ENCODE results near the gene UBE2I.

The UBE2I gene

DNA sequence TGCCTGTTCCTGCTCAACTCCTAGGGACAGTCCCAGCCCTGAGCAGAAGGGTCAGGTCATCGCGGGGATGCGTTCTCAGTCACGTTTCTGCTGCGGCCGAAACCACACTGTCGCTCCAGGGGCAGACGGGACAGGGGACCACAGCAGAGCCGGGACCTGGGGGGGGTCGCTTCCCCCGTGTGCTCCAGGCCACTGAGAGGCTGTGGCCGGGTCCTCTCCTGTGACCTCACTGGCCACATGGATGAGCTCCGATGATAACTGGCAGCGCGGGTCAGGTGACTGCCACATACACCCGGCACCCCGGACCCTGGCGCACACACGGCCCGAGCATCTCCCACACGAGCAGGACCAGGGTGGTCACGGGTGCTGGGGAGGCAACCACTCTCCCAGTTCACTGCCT, 55.1 kb downstream of the UBE2I start:
- no peak for TF ChIP-seq CTCF (IDR thresholded peaks at IDR 0.05; ENCODE audit: insufficient read depth, low read depth, low read length, missing control alignments)

GRCh38 chr16:1366060-1366711, 56.8 kb downstream of the UBE2I start:
- no peak for DNase-seq (ENCODE audit: low read depth)
- no peak overlapping the region for H3K4me3 ChIP-seq (ENCODE audit: low read length)

More for the DNA sequence above, 55.1 kb downstream of the UBE2I start:
- H3K4me3 ChIP-seq (ENCODE audit: low read length), result no peak overlapping the region
- no peak for DNase-seq (ENCODE audit: low read depth)

DNA sequence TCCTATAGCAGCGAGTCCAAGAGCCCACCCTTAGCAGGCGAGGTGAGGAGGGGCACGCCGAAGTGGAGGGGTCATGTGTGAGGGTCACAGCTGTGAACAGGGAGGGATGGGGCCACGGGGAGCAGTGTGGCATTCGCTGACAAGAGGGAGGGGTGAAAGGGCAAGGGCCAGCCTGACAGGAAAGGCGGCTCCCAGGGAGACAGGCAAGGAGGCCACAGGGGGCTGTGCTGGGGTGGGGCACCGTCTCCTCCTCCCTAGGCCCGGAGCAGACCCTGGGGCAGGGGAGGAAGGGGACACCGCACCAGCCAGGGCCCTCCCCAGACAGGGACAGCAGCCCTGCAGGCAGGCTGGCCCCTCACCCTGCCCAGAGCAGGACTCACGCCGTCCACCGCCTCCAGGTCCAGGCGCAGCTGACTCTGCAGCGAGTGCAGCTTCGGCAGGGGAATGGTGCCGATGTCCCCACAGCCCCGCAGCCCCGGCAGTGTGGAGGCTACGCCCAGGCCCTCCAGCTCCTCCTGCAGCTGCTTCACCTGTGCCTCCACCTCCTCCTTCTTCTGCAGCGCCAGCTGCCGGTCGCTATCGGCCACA, 57.4 kb downstream of the UBE2I start:
- TF ChIP-seq CTCF (IDR thresholded peaks at IDR 0.05; ENCODE audit: insufficient read depth, low read depth, low read length, missing control alignments), result no peak
- H3K4me3 ChIP-seq (ENCODE audit: low read length), result no peak overlapping the region
- no peak for DNase-seq (ENCODE audit: low read depth)

More at GRCh38 chr16:1366060-1366711, 56.8 kb downstream of the UBE2I start:
- no peak for TF ChIP-seq CTCF (IDR thresholded peaks at IDR 0.05; ENCODE audit: insufficient read depth, low read depth, low read length, missing control alignments)

- no peak overlapping the region for H3K4me3 ChIP-seq (ENCODE audit: low read length)
- no peak for DNase-seq (ENCODE audit: low read depth)
- TF ChIP-seq CTCF (IDR thresholded peaks at IDR 0.05; ENCODE audit: insufficient read depth, low read depth, low read length, missing control alignments), result no peak
These were observed 58.2 kb downstream of the UBE2I start for GRCh38 chr16:1367486-1368174.

- H3K4me3 ChIP-seq (ENCODE audit: low read length), result no peak overlapping the region
- no peak for DNase-seq (ENCODE audit: low read depth)
- no peak for TF ChIP-seq CTCF (IDR thresholded peaks at IDR 0.05; ENCODE audit: insufficient read depth, low read depth, low read length, missing control alignments)
These were observed 61.9 kb downstream of the UBE2I start for GRCh38 chr16:1371054-1371978.

DNA sequence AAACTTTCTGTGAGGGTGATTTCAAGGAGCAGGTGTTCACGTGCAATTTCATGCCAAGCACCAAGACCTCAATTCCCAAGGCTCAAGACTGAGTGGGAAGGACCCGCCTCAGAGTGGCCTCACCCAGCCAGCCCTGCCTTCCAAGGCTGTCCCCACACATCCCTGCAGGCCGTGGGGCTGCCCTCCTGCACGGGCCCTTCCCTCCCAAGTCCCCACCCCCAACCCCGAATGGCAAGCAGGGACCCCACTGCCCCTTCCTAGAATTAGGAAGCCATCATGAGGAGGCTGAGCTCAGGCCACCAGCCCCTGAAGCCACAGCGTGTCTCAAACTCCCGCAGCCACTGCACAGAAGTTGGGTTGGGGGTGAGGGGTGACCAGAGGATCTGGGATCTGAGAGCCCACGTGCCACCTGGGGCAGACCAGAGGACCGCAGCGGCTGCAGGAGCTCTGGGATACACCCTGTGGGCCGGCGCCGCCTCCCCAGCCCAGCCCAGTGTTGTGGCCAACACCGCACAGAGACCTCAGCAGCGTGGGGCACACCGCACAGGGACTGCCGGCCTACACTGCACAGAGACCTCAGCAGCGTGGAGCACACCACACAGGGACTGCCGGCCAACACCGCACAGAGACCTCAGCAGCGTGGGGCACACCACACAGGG, 63.0 kb downstream of the UBE2I start:
- TF ChIP-seq CTCF (IDR thresholded peaks at IDR 0.05; ENCODE audit: insufficient read depth, low read depth, low read length, missing control alignments), result no peak
- no peak for DNase-seq (ENCODE audit: low read depth)
- no peak overlapping the region for H3K4me3 ChIP-seq (ENCODE audit: low read length)

Data from epithelial cell of esophagus (primary cell).